NCI-H2029 (cell line): ENCODE data around the gene SYNC.
"Not testable (repeated sequence)": the region's sequence is repeated elsewhere in the genome, so short reads cannot be mapped to it uniquely, and the experiment has no call there.

Source experiments
- DNase-seq: peaks from one replicate; lab custom pipeline; 2025; lab: John Stamatoyannopoulos, UW

Gene SYNC

GRCh38 chr1:32642292-32642827, 60.2 kb downstream of the SYNC start:
- not testable (repeated sequence) for DNase-seq

- DNase-seq: no peak
These were observed 63.0 kb downstream of the SYNC start for GRCh38 chr1:32639489-32640075.

- no peak for DNase-seq
These were observed 65.5 kb downstream of the SYNC start for GRCh38 chr1:32636914-32637645.

- no peak for DNase-seq
These were observed 66.9 kb downstream of the SYNC start for GRCh38 chr1:32635508-32636277.

GRCh38 chr1:32632829-32633228, 69.7 kb downstream of the SYNC start:
- no peak for DNase-seq

GRCh38 chr1:32630173-32630572, 72.4 kb downstream of the SYNC start:
- DNase-seq: not testable (repeated sequence)
